ENCODE data around the gene LACRT.

- TF ChIP-seq POLR2AphosphoS5 (IDR thresholded peaks at IDR 0.05; ENCODE audit: insufficient read depth, low read depth, low read length) (no peak), POLR2A (IDR thresholded peaks at IDR 0.05; ENCODE audit: low read depth, low read length) (no peak), CTCF (IDR thresholded peaks at IDR 0.05; ENCODE audit: extremely low read depth in 1 of 2, insufficient read depth in 1 of 2, low read depth in 1 of 2, low read length in 2 of 2) (no peak), MAX (IDR thresholded peaks at IDR 0.05; ENCODE audit: insufficient read depth, insufficient read length) (no peak), EZH2 (IDR thresholded peaks at IDR 0.05; ENCODE audit: borderline replicate concordance, low read depth, low read length, severe bottlenecking) (no peak), MYC (IDR thresholded peaks at IDR 0.05; ENCODE audit: low read depth, low read length) (no peak), GATA2 (IDR thresholded peaks at IDR 0.05; ENCODE audit: insufficient read depth, insufficient read length, low read depth, low read length) (no peak)
Observed at GRCh38 chr12:54606556-54606955, 28.1 kb downstream of the LACRT start.

Measured in endothelial cell of umbilical vein (primary cell).